SU-DHL-6 (cell line): ENCODE measurements around the gene COL26A1.
"Not testable (repeated sequence)": the region's sequence is repeated elsewhere in the genome, so short reads cannot be mapped to it uniquely, and the experiment has no call there.

Experiments used
- H2AFZ ChIP-seq: fragments of 200-600 bp; sonication (generic); 2 replicates; pipeline ENCODE4 v1.6.1; 2014; ENCODE audit warnings: low read depth, mild to moderate bottlenecking, moderate library complexity, mixed read lengths, antibody characterized with exemption, low read length; ENCODE audit not compliant: severe bottlenecking
- H3F3A ChIP-seq: fragments of 200-600 bp; shearing (Covaris generic); 2 replicates; pipeline ENCODE4 v1.6.0; 2016; ENCODE audit warnings: antibody characterized with exemption, mild to moderate bottlenecking; ENCODE audit not compliant: insufficient read depth
- H3K27ac ChIP-seq: fragments of 200-600 bp; sonication (generic); 2 replicates; pipeline ENCODE4 v1.5.1; 2016; ENCODE audit warnings: low read depth, mild to moderate bottlenecking, low read length, moderate library complexity, mixed read lengths
- H3K27me3 ChIP-seq: fragments of 200-600 bp; sonication (generic), shearing (Covaris generic); 2 replicates; pipeline ENCODE4 v1.6.0; 2014; ENCODE audit warnings: mild to moderate bottlenecking, low read length
- H3K36me3 ChIP-seq: fragments of 200-600 bp; sonication (generic); 2 replicates; pipeline ENCODE4 v1.6.1; 2014; ENCODE audit warnings: mild to moderate bottlenecking, low read length, mixed read lengths
- H3K4me2 ChIP-seq: fragments of 300-600, 200-600 bp; shearing (Covaris generic), sonication (generic); 2 replicates; pipeline ENCODE4 v1.6.0; 2014; ENCODE audit warnings: low read length, low read depth, mild to moderate bottlenecking; ENCODE audit not compliant: poor library complexity, severe bottlenecking
- H3K4me3 ChIP-seq: fragments of 200-600 bp; sonication (generic); 2 replicates; pipeline ENCODE4 v1.5.1; 2014; ENCODE audit warnings: antibody characterized with exemption, low read length, mild to moderate bottlenecking, mixed read lengths; ENCODE audit not compliant: insufficient read depth, poor library complexity, severe bottlenecking
- H3K79me2 ChIP-seq: fragments of 200-600 bp; sonication (generic); 2 replicates; pipeline ENCODE4 v1.6.1; 2014; ENCODE audit warnings: mild to moderate bottlenecking, low read length, moderate library complexity; ENCODE audit not compliant: insufficient read depth
- H3K9ac ChIP-seq: fragments of 200-600 bp; sonication (generic); 2 replicates; pipeline ENCODE4 v1.7.0; 2014; ENCODE audit warnings: mild to moderate bottlenecking, low read length
- H3K9me2 ChIP-seq: fragments of 200-600 bp; sonication (generic); replicated peaks from 2 replicates; pipeline ENCODE4 v1.6.1; 2014; ENCODE audit warnings: low read length; ENCODE audit not compliant: insufficient read depth
- H3K9me3 ChIP-seq: fragments of 200-600 bp; sonication (generic); 2 replicates; pipeline ENCODE4 v1.6.1; 2014; ENCODE audit warnings: low read length, mixed read lengths; ENCODE audit not compliant: insufficient read depth
- H4K20me1 ChIP-seq: fragments of 200-600 bp; sonication (generic); 2 replicates; pipeline ENCODE4 v1.6.1; 2014; ENCODE audit warnings: low read depth, mild to moderate bottlenecking, antibody characterized with exemption, low read length, moderate library complexity, mixed read lengths
- EZH2phosphoT487 ChIP-seq: fragments of 200-600 bp; sonication (generic), shearing (Covaris generic); conservative IDR thresholded peaks from 2 replicates; pipeline ENCODE4 v1.6.1; 2018; ENCODE audit warnings: mild to moderate bottlenecking, antibody characterized with exemption, low read length, moderate library complexity, mixed read lengths
- TF ChIP-seq, protein P1 (sequence below): fragments of 200-600 bp; sonication (generic); IDR thresholded peaks from one replicate; pipeline ENCODE4 v1.5.1; 2017; ENCODE audit warnings: antibody characterized with exemption, mild to moderate bottlenecking, low read length, moderate library complexity; ENCODE audit not compliant: insufficient read depth, poor library complexity, severe bottlenecking

COL26A1 gene

DNA sequence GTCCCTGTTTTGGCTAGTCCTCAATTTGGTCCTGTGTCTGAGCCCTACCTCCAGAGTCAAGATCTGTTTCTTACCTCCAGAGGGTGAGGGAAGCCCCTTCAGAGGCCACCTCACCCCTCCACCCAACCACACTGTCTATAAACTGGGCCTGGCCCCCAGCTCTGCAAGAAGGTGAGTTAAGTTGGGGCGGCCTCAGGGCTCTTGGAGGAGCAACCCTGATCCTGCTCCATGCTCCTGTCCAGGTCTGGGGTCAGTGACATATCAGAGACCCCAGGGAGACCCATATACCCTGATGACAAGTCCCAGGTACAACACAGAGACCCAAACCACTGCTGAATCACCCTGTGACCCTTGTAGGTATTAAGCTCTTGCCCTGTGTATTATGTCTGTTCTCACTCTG is 196.9 kb downstream of the COL26A1 start:
- Histone ChIP-seq H3K4me2 (no peak overlapping the region), H3K36me3 (no peaks in the 10 kb centered on the region), H3F3A (no peaks in the 10 kb centered on the region), H3K4me3 (no peak overlapping the region), H4K20me1 (no peaks in the 10 kb centered on the region), H3K9me3 (no peaks in the 10 kb centered on the region), H3K9ac (no peak overlapping the region), H3K9me2 (no peaks in the 10 kb centered on the region), H3K27me3 (no peaks in the 10 kb centered on the region), H3K27ac (no peak overlapping the region), H3K79me2 (no peaks in the 10 kb centered on the region), H2AFZ (no peak overlapping the region)
- TF ChIP-seq, protein P1, sequence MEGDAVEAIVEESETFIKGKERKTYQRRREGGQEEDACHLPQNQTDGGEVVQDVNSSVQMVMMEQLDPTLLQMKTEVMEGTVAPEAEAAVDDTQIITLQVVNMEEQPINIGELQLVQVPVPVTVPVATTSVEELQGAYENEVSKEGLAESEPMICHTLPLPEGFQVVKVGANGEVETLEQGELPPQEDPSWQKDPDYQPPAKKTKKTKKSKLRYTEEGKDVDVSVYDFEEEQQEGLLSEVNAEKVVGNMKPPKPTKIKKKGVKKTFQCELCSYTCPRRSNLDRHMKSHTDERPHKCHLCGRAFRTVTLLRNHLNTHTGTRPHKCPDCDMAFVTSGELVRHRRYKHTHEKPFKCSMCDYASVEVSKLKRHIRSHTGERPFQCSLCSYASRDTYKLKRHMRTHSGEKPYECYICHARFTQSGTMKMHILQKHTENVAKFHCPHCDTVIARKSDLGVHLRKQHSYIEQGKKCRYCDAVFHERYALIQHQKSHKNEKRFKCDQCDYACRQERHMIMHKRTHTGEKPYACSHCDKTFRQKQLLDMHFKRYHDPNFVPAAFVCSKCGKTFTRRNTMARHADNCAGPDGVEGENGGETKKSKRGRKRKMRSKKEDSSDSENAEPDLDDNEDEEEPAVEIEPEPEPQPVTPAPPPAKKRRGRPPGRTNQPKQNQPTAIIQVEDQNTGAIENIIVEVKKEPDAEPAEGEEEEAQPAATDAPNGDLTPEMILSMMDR, result no peak
- TF ChIP-seq EZH2phosphoT487, result no peak

DNA sequence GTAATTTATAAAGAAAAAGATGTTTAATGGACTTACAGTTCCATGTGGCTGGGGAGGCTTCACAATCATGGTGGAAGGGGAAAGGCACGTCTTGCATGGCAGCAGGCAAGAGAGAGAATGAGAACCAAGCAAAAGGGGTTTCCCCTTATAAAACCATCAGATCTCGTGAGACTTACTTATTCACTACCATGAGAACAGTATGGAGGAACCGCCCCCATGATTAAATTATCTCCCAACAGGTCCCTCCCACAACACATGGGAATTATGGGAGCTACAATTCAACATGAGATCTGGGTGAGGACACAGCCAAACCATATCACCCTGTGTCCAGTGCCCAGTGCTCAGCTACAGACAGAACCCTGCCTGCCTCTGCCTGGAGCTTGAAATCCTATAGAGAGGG is 197.3 kb downstream of the COL26A1 start:
- not testable (repeated sequence) for H3K9ac ChIP-seq, H3K36me3 ChIP-seq, H3K4me3 ChIP-seq, H2AFZ ChIP-seq, H3K9me2 ChIP-seq, H3F3A ChIP-seq, H4K20me1 ChIP-seq, H3K27ac ChIP-seq, H3K27me3 ChIP-seq, H3K9me3 ChIP-seq, H3K79me2 ChIP-seq, H3K4me2 ChIP-seq

DNA sequence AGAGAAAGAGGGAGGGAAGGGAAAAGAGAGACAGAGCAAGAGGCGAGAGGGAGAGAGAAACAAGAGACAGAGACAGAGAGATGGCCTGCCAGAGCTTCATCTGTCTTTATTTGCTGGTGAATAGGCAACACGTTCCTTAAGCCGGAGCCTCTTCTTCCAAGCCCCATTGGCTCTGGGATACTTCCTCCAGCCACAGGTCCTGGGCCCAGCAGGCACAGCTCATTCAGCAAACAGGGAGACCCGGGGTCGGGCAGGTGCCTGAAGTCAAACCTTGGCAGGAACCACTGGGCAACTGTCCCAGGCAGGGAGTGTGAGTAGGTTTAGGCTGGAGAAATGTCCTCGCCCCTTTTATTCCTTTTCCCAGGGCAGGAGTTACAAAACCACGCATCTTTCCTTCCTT is 198.2 kb downstream of the COL26A1 start:
- no peaks in the 10 kb centered on the region for H3F3A ChIP-seq
- H3K79me2 ChIP-seq, result no peaks in the 10 kb centered on the region
- no peak overlapping the region for H2AFZ ChIP-seq
- no peaks in the 10 kb centered on the region for H3K9me2 ChIP-seq
- no peaks in the 10 kb centered on the region for H3K36me3 ChIP-seq
- H4K20me1 ChIP-seq, result no peaks in the 10 kb centered on the region
- no peak overlapping the region for H3K27ac ChIP-seq
- H3K27me3 ChIP-seq, result no peaks in the 10 kb centered on the region
- TF ChIP-seq, protein P1, result no peak
- TF ChIP-seq EZH2phosphoT487, result no peak
- H3K9ac ChIP-seq, result no peak overlapping the region
- H3K9me3 ChIP-seq, result no peaks in the 10 kb centered on the region
- no peak overlapping the region for H3K4me2 ChIP-seq
- H3K4me3 ChIP-seq, result no peak overlapping the region

DNA sequence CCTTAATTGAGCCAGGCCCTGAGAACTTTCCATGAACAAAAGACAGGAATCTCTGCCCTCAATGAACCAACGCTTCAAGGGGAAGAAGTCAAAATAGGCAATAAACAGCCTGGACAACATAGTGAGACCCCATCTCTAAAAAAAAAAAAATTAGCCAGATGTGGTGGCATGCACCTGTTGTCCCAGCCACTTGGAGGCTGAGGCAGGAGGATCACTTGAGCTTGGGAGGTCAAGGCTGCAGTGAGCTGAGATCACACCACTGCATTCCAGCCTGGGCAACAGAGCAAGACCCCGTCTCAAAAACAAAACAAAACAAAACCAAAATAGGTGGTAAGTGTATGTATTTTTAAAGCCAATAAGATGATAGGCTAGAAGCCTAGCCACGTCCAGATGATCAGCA is 198.6 kb downstream of the COL26A1 start:
- not testable (repeated sequence) for H3K9me2 ChIP-seq, H3F3A ChIP-seq, H3K9me3 ChIP-seq, H3K27me3 ChIP-seq, H3K27ac ChIP-seq, H3K79me2 ChIP-seq, H3K4me3 ChIP-seq, H3K9ac ChIP-seq, H3K36me3 ChIP-seq, H4K20me1 ChIP-seq, H2AFZ ChIP-seq, H3K4me2 ChIP-seq
